HepG2 (cell line): ENCODE results near the gene VMO1. TPM values are rescaled to one million over a fixed set of nuclear protein-coding genes. Genes with fewer than 3 reads are reported as not detected.

Experiments used
- ATAC-seq: fragments of 200-7000 bp; cut with Tn5 transposase; 3 replicates; pipeline ENCODE4 v1.9.1; 2020; ENCODE audit warnings: mild to moderate bottlenecking, moderate library complexity
- BruUV-seq: library from RNA; stranded (reverse); fragments of 400-500 nt; replicated peaks from 2 replicates; lab custom pipeline; 2021; lab: Mats Ljungman, UMichigan
- CTCF ChIA-PET: fragments of 300-600 bp; formaldehyde crosslinking; extraction: SDS; loops from one replicate; lab custom pipeline; 2021; ENCODE audit warnings: low total read pairs, inconsistent platforms, low intra/inter-chr PET ratio; lab: Yijun Ruan, JAX
- POLR2A ChIA-PET: fragments of 350-600 bp; sonication (Branson Sonifier 250); formaldehyde crosslinking; loops from one replicate; lab custom pipeline; 2020; ENCODE audit warnings: antibody characterized with exemption, inconsistent platforms; lab: Yijun Ruan, JAX
- DNase-seq: peaks from one replicate; pipeline ENCODE4 v3.0.0-alpha.2; 2015; ENCODE audit warnings: low spot score
- FAIRE-seq: peaks from 3 replicates; lab custom pipeline; 2011; peaks lifted over from hg19 to GRCh38; lab: Jason Lieb, UNC
- H2AFZ ChIP-seq: one replicate; pipeline ENCODE4 v1.6.1; 2011; ENCODE audit warnings: low read length, inconsistent platforms
- H3K27ac ChIP-seq: fragments of 300-600 bp; 3 replicates; pipeline ENCODE4 v1.8.0; 2011; ENCODE audit warnings: mixed run types, mild to moderate bottlenecking, mixed read lengths, low read length, inconsistent platforms; ENCODE audit not compliant: insufficient read depth; ENCODE audit errors: extremely low read length
- H3K27me3 ChIP-seq, 2 experiments: fragments of 200-600 bp in 1 of 2; 2 replicates in 1 of 2; 3 replicates in 1 of 2; pipeline versions ENCODE4 v1.6.0 to v1.8.0; 2011; ENCODE audit warnings: low read length in 2 of 2, mild to moderate bottlenecking in 2 of 2, moderate library complexity in 2 of 2, inconsistent platforms in 1 of 2; ENCODE audit not compliant: insufficient read depth in 2 of 2, control insufficient read depth in 1 of 2
- H3K36me3 ChIP-seq, 2 experiments: fragments of 200-600 bp in 1 of 2; replicated peaks in 1 of 2; 2 replicates in 1 of 2; 3 replicates in 1 of 2; pipeline versions ENCODE4 v1.5.1 to v1.8.0; 2011; ENCODE audit warnings: low read length in 2 of 2, inconsistent platforms in 1 of 2; ENCODE audit not compliant: insufficient read depth in 2 of 2, control insufficient read depth in 1 of 2
- H3K4me1 ChIP-seq: 2 replicates; pipeline ENCODE4 v1.5.1; 2012; ENCODE audit warnings: low read length, inconsistent platforms; ENCODE audit not compliant: insufficient read depth
- H3K4me2 ChIP-seq: 2 replicates; pipeline ENCODE4 v1.6.0; 2011; ENCODE audit warnings: low read depth, low read length, inconsistent platforms
- H3K4me3 ChIP-seq, 3 experiments: fragments of 200-600 bp in 1 of 3; sonication (generic), shearing (Covaris generic) in 1 of 3; replicated peaks in 1 of 3; 2 replicates each; pipeline ENCODE4 v1.5.1; 2011 to 2016; ENCODE audit warnings: low read length in 3 of 3, inconsistent platforms in 2 of 3, low read depth in 2 of 3, mild to moderate bottlenecking in 2 of 3, control low read depth in 1 of 3, mixed read lengths in 1 of 3; ENCODE audit not compliant: insufficient read depth in 1 of 3
- H3K79me2 ChIP-seq: one replicate; pipeline ENCODE4 v1.6.1; 2011; ENCODE audit warnings: low read length, inconsistent platforms; ENCODE audit not compliant: insufficient read depth
- H3K9ac ChIP-seq: 2 replicates; pipeline ENCODE4 v1.6.0; 2011; ENCODE audit warnings: mild to moderate bottlenecking, low read depth, low read length, inconsistent platforms; ENCODE audit not compliant: insufficient read depth
- H3K9me3 ChIP-seq: 2 replicates; pipeline ENCODE4 v1.5.1; 2012; ENCODE audit warnings: mild to moderate bottlenecking, low read length
- H4K20me1 ChIP-seq: 2 replicates; pipeline ENCODE4 v1.6.0; 2011; ENCODE audit warnings: inconsistent platforms, mild to moderate bottlenecking, low read length, moderate library complexity; ENCODE audit not compliant: insufficient read depth
- AGO1 ChIP-seq: fragments of 200-400 bp; formaldehyde crosslinking; IDR thresholded peaks from 2 replicates; pipeline ENCODE4 v1.6.1; 2017; ENCODE audit warnings: mild to moderate bottlenecking, low read depth, low read length, moderate library complexity; ENCODE audit not compliant: poor library complexity, severe bottlenecking
- AGO2 ChIP-seq: fragments of 200-400 bp; formaldehyde crosslinking; optimal IDR thresholded peaks from 2 replicates; pipeline ENCODE3; 2017; ENCODE audit warnings: mild to moderate bottlenecking, low read depth, low read length, moderate library complexity
- ASH2L ChIP-seq: fragments of 300-600, 200-600 bp; sonication (generic); IDR thresholded peaks from 2 replicates; pipeline ENCODE4 v1.7.0; 2017; ENCODE audit warnings: low read depth, mild to moderate bottlenecking, moderate library complexity, mixed read lengths, low read length; ENCODE audit not compliant: insufficient read length
- CREB1 ChIP-seq, 2 experiments: fragments of 450-650 bp in 1 of 2; IDR thresholded peaks; 2 replicates each; pipeline ENCODE4 v1.6.1; 2016 to 2017; ENCODE audit warnings: control low read depth in 1 of 2, mild to moderate bottlenecking in 1 of 2, missing compliant biosample characterization in 1 of 2, missing genetic modification characterization in 1 of 2
- FIP1L1 ChIP-seq: fragments of 200-400 bp; formaldehyde crosslinking; IDR thresholded peaks from 2 replicates; pipeline ENCODE4 v1.6.1; 2018; ENCODE audit warnings: low read depth, mild to moderate bottlenecking, low read length, moderate library complexity, borderline replicate concordance; ENCODE audit not compliant: insufficient read depth
- HHEX ChIP-seq: IDR thresholded peaks from 2 replicates; pipeline ENCODE4 v1.6.1; 2016; ENCODE audit warnings: control low read depth
- HOXA7 ChIP-seq: sonication (generic); formaldehyde crosslinking; IDR thresholded peaks from 2 replicates; pipeline ENCODE4 v1.8.1; 2022; ENCODE audit warnings: mild to moderate bottlenecking, missing genetic modification reagents, moderate library complexity
- ISL2 ChIP-seq: sonication (generic); formaldehyde crosslinking; IDR thresholded peaks from 2 replicates; pipeline ENCODE4 v1.5.0; 2020; ENCODE audit warnings: missing genetic modification reagents
- KDM1A ChIP-seq: IDR thresholded peaks from 2 replicates; pipeline ENCODE4 v1.6.1; 2016; ENCODE audit warnings: missing compliant biosample characterization
- KDM5A ChIP-seq: fragments of 200-600 bp; sonication (generic); IDR thresholded peaks from 2 replicates; pipeline ENCODE4 v1.7.0; 2018; ENCODE audit warnings: antibody characterized with exemption, mild to moderate bottlenecking, low read length, borderline replicate concordance
- KDM5B ChIP-seq: sonication (generic); formaldehyde crosslinking; IDR thresholded peaks from 2 replicates; pipeline ENCODE4 v1.4.0; 2020; ENCODE audit warnings: missing genetic modification reagents, mild to moderate bottlenecking, borderline replicate concordance
- LBX2 ChIP-seq: sonication (generic); formaldehyde crosslinking; IDR thresholded peaks from 2 replicates; pipeline ENCODE4 v1.5.0; 2020; ENCODE audit warnings: missing genetic modification reagents, mild to moderate bottlenecking, borderline replicate concordance
- MED13 ChIP-seq: sonication (generic); formaldehyde crosslinking; IDR thresholded peaks from 2 replicates; pipeline ENCODE4 v1.5.0; 2020; ENCODE audit warnings: missing genetic modification reagents
- PHB2 ChIP-seq: fragments of 450-650 bp; IDR thresholded peaks from 2 replicates; pipeline ENCODE4 v1.6.1; 2018; ENCODE audit not compliant: partially characterized antibody
- TRAFD1 ChIP-seq: sonication (generic); formaldehyde crosslinking; IDR thresholded peaks from 2 replicates; pipeline ENCODE4 v1.5.1; 2020; ENCODE audit warnings: missing genetic modification reagents, mild to moderate bottlenecking, borderline replicate concordance
- TRIM24 ChIP-seq: sonication (generic); formaldehyde crosslinking; IDR thresholded peaks from 2 replicates; pipeline ENCODE4 v1.8.0; 2022; ENCODE audit warnings: mild to moderate bottlenecking, missing genetic modification reagents
- ZMAT3 ChIP-seq: sonication (generic); formaldehyde crosslinking; conservative IDR thresholded peaks from 2 replicates; pipeline ENCODE4 v1.7.0; 2021; ENCODE audit warnings: missing genetic modification reagents
- ZNF414 ChIP-seq: sonication (generic); formaldehyde crosslinking; IDR thresholded peaks from 2 replicates; pipeline ENCODE4 v1.5.0; 2020; ENCODE audit warnings: missing genetic modification reagents
- ZNF670 ChIP-seq: sonication (generic); formaldehyde crosslinking; IDR thresholded peaks from 2 replicates; pipeline ENCODE4 v1.8.0; 2022; ENCODE audit warnings: mild to moderate bottlenecking, missing genetic modification reagents, borderline replicate concordance
- ZXDC ChIP-seq: sonication (generic); formaldehyde crosslinking; IDR thresholded peaks from 2 replicates; pipeline ENCODE4 v1.5.0; 2020; ENCODE audit warnings: mild to moderate bottlenecking, missing genetic modification reagents
- WGBS: methylation state at CpG from one replicate; pipeline ENCODE4 v1.1.6; 2017; ENCODE audit warnings: low lambda C conversion rate; 5-methylcytosine and 5-hydroxymethylcytosine counted together
- in situ Hi-C: cut with HindIII; loops from 2 replicates; pipeline ENCODE4 v1.10.0; 2017; ENCODE audit warnings: low pct_unique_long_range_greater_than_20kb; ENCODE audit not compliant: extremely low pct_ligation_motif_present
- intact Hi-C: fragments of 100-400 bp; cut with micrococcal nuclease; formaldehyde crosslinking; loops from one replicate; pipeline ENCODE4 v1.10.0; 2022; ENCODE audit not compliant: unreplicated experiment
- polyA plus RNA-seq, 8 experiments: library from polyadenylated mRNA; depleted of rRNA in 3 of 8; stranded (reverse) in 7 of 8; unstranded in 1 of 8; fragments of >200 nt; fragmentation: Illumina TruSeq in 4 of 8; extraction: Trizol in 4 of 8; gene quantifications; 2 replicates each; pipeline versions ENCODE4 v1.2.1 to v1.2.3, GENCODE V29; 2011 to 2016; ENCODE audit warnings: low read depth in 4 of 8, missing spikeins in 1 of 8, mixed read lengths in 1 of 8; ENCODE audit not compliant: insufficient read depth in 1 of 8
- total RNA-seq, 5 experiments: library from RNA; depleted of rRNA; stranded (reverse); fragments of >200 nt; fragmentation: Illumina TruSeq; extraction: Trizol; gene quantifications; 2 replicates each; pipeline ENCODE4 v1.2.3, GENCODE V29; 2016; ENCODE audit warnings: low read depth in 1 of 5

Gene VMO1
- total and polyA plus RNA-seq, 2 of the 13 experiments (the other 11 are each of a cell fraction or from before 2014, with no cell fraction given), result not detected

GRCh38 chr17:4806456-4806776, 20.3 kb upstream of the VMO1 start:
- DNase-seq, result no peak
- H3K4me1 ChIP-seq, result peaks cover 29% of the 10 kb centered on the region
- 3% methylated on average over 11 of the region's 16 CpGs for WGBS
- H3K79me2 ChIP-seq, result peaks cover 3% of the 10 kb centered on the region
- peak overlapping the region; percentile 49 for H3K27ac ChIP-seq
- peak overlapping the region; percentile 84 for H3K9ac ChIP-seq
- in situ Hi-C loops, result loop anchor here (5.0 kb wide), 1 partner anchor 76 kb away; no protein-coding TSS in a partner anchor
- H3K36me3 ChIP-seq, result peaks cover 4 to 6% of the 10 kb centered on the region in 2 experiments; a peak in 2 of 5 replicates
- ATAC-seq, result no peak
- no peaks in the 10 kb centered on the region for H4K20me1 ChIP-seq
- ChIA-PET CTCF (interaction anchor here (1.4 kb wide), 1 partner anchor 75 kb away, joined by 4 read pairs; the partner anchor contains the start of gene MED11), POLR2A (interaction anchor here (0.8 to 2.5 kb wide), 16 partner anchors 10 to 102 kb away, joined by 3 to 26 read pairs (median 6); partner anchors contain the start of genes ARRB2, GLTPD2, PELP1 and PSMB6)
- H2AFZ ChIP-seq, result peak overlapping the region; percentile 83
- no TSS peak for BruUV-seq
- no peak for FAIRE-seq
- H3K4me3 ChIP-seq, result peak overlapping the region; percentile 62 to 96 (median 80)
- intact Hi-C loops, result no loop called here
- H3K27me3 ChIP-seq, result no peaks in the 10 kb centered on the region
- no peaks in the 10 kb centered on the region for H3K9me3 ChIP-seq
- H3K4me2 ChIP-seq, result peak overlapping the region; percentile 88
- TF ChIP-seq HOXA7 (no peak), HHEX (no peak), ZMAT3 (CRISPR knock-in tag) (no peak), PHB2 (no peak), LBX2 (no peak), TRAFD1 (CRISPR knock-in tag) (no peak), MED13 (CRISPR knock-in tag) (0 out of 2 replicates have a peak, but pooled peaks have one; percentile 12), KDM5B (CRISPR knock-in tag) (no peak), ZNF414 (CRISPR knock-in tag) (no peak), KDM1A (CRISPR knock-in tag) (no peak), AGO1 (no peak), ZNF670 (no peak), KDM5A (peak; percentile 41; the same call in 1 of the 2 replicates), ISL2 (CRISPR knock-in tag) (peak; percentile 26; the same call in 1 of the 2 replicates), CREB1 (IDR thresholded peaks at IDR 0.05) (no peak), CREB1 (CRISPR knock-in tag; IDR thresholded peaks at IDR 0.05) (no peak), ZXDC (CRISPR knock-in tag) (no peak), FIP1L1 (no peak), ASH2L (no peak), AGO2 (no peak), TRIM24 (CRISPR knock-in tag) (no peak)
